NK-92 (cell line): ENCODE data around the gene TAPT1.

ENCODE experiments used
- DNase-seq: peaks from one replicate; lab custom pipeline; 2025; ENCODE audit not compliant: unreplicated experiment; lab: John Stamatoyannopoulos, UW

The TAPT1 gene

GRCh38 chr4:16110661-16111290 is 115.5 kb downstream of the TAPT1 start:
- DNase-seq = no peak
